Measurements from ENCODE around the gene JAZF1.

JAZF1 gene

GRCh38 chr7:28104811-28105210 lies 75.8 kb downstream of the JAZF1 start:
- Mint-ChIP-seq H3K27ac (no peak overlapping the region), H3K27me3 (no peaks in the 10 kb centered on the region), H3K36me3 (ENCODE audit: low read depth) (peaks cover 4% of the 10 kb centered on the region), H3K4me1 (ENCODE audit: low read depth) (peaks cover 31% of the 10 kb centered on the region), H3K9me3 (no peaks in the 10 kb centered on the region), H3K4me3 (no peak overlapping the region)

- H3K4me1 Mint-ChIP-seq (ENCODE audit: low read depth) = peaks cover 25% of the 10 kb centered on the region
- H3K27ac Mint-ChIP-seq = no peak overlapping the region
- no peak overlapping the region for H3K4me3 Mint-ChIP-seq
- peaks cover 4% of the 10 kb centered on the region for H3K36me3 Mint-ChIP-seq (ENCODE audit: low read depth)
- no peaks in the 10 kb centered on the region for H3K9me3 Mint-ChIP-seq
- H3K27me3 Mint-ChIP-seq = no peaks in the 10 kb centered on the region
These were observed 76.5 kb downstream of the JAZF1 start for GRCh38 chr7:28104041-28104541.

DNA sequence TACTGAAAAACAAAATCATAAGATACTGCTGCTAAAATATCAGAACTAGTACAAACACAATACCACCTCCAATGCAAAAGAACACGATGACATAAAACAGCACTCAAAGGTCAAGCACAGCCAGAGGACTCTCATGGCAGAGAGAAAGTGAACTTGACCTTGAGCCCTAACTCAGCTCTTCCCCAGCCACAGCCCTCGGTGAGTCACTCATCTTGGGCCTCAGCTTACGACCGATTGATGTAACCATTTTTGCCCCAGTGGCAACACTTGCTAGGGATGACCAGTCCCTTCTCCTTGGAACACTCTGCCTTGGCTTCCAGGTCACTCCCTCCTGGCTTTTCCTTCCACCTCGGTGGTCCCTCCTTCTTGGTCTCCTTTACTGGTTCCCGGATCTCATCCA lies 77.8 kb downstream of the JAZF1 start:
- Mint-ChIP-seq H3K27me3 (no peaks in the 10 kb centered on the region), H3K27ac (no peak overlapping the region), H3K9me3 (no peaks in the 10 kb centered on the region), H3K4me3 (no peak overlapping the region), H3K4me1 (ENCODE audit: low read depth) (peaks cover 23% of the 10 kb centered on the region), H3K36me3 (ENCODE audit: low read depth) (peaks cover 4% of the 10 kb centered on the region)

DNA sequence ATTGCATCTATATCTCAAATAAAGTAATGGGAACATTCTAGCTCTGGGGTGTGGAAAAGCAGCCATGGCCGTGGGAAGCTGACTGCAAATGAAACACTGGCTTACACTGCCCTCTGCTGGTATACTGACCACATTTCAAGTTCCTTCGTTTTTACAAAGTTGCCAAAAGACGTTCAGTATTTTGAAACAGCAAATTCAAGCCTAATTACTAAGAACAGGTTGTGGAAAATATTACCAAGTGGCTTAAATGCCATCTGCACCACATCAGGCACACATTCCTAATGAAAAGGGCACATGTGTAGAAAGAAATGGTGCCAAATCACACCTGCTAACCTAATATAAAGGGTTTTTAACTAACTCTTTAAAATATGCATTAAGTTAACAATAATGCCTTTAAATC lies 83.9 kb downstream of the JAZF1 start:
- no peaks in the 10 kb centered on the region for H3K9me3 Mint-ChIP-seq
- no peak overlapping the region for H3K27ac Mint-ChIP-seq
- peaks cover 34% of the 10 kb centered on the region for H3K4me1 Mint-ChIP-seq (ENCODE audit: low read depth)
- H3K27me3 Mint-ChIP-seq = no peaks in the 10 kb centered on the region
- peaks cover 7% of the 10 kb centered on the region for H3K36me3 Mint-ChIP-seq (ENCODE audit: low read depth)
- no peak overlapping the region for H3K4me3 Mint-ChIP-seq

DNA sequence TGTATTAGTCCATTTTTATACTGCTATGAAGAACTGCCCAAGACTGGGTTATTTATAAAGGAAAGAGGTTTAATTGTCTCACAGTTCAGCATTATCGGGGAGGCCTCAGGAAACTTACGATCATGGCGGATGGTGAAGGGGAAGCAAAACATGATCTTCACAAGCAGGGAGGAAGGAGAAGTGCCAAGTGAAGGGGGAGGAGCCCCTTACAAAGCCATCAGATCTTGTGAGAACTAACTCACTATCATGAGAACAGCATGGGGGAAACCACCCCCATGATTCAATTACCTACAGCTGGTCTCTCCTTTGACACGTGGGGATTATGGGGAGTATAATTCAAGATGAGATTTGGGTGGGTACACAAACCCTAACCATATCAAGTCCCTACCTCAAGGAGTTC lies 85.4 kb downstream of the JAZF1 start:
- Mint-ChIP-seq H3K36me3 (ENCODE audit: low read depth) (peaks cover 7% of the 10 kb centered on the region), H3K27ac (no peak overlapping the region), H3K4me1 (ENCODE audit: low read depth) (peaks cover 38% of the 10 kb centered on the region), H3K9me3 (no peaks in the 10 kb centered on the region), H3K4me3 (no peak overlapping the region), H3K27me3 (no peaks in the 10 kb centered on the region)

- Mint-ChIP-seq H3K27me3 (no peaks in the 10 kb centered on the region), H3K9me3 (no peaks in the 10 kb centered on the region), H3K4me3 (no peak overlapping the region), H3K27ac (no peak overlapping the region), H3K4me1 (ENCODE audit: low read depth) (peaks cover 53% of the 10 kb centered on the region), H3K36me3 (ENCODE audit: low read depth) (peaks cover 7% of the 10 kb centered on the region)
These were observed 86.9 kb downstream of the JAZF1 start for GRCh38 chr7:28093623-28094232.

GRCh38 chr7:28091190-28091589 lies 89.4 kb downstream of the JAZF1 start:
- Mint-ChIP-seq H3K27ac (no peak overlapping the region), H3K4me1 (ENCODE audit: low read depth) (peaks cover 39% of the 10 kb centered on the region), H3K9me3 (no peaks in the 10 kb centered on the region), H3K4me3 (no peak overlapping the region), H3K27me3 (no peaks in the 10 kb centered on the region), H3K36me3 (ENCODE audit: low read depth) (peaks cover 7% of the 10 kb centered on the region)

GRCh38 chr7:28088901-28089714 lies 91.5 kb downstream of the JAZF1 start:
- Mint-ChIP-seq H3K27me3 (no peaks in the 10 kb centered on the region), H3K27ac (no peak overlapping the region), H3K4me1 (ENCODE audit: low read depth) (peaks cover 34% of the 10 kb centered on the region)

DNA sequence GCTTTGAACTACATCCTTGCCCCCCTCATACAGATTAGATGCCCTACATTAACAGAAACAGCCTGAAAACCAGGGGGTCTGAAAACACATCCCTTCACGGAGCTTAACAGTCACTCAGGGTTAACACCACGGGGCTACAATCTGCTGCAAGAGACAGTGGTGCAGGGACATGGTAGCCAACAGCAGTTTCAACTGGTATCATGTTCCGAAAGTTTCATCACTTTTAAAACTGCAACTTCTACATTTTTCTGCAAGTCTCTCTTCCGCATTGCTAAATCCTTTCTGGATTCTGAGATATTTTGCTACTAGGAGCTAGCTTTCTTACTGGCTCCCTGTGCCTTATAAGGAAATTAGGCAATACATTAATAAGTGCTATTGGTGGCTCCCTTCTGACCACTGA lies 92.6 kb downstream of the JAZF1 start:
- H3K36me3 Mint-ChIP-seq (ENCODE audit: low read depth) = peaks cover under 1% of the 10 kb centered on the region
- H3K9me3 Mint-ChIP-seq = no peaks in the 10 kb centered on the region
- peaks cover 31% of the 10 kb centered on the region for H3K4me1 Mint-ChIP-seq (ENCODE audit: low read depth)
- no peak overlapping the region for H3K27ac Mint-ChIP-seq
- no peaks in the 10 kb centered on the region for H3K27me3 Mint-ChIP-seq
- no peak overlapping the region for H3K4me3 Mint-ChIP-seq

More at GRCh38 chr7:28088901-28089714, 91.5 kb downstream of the JAZF1 start:
- H3K4me3 Mint-ChIP-seq = no peak overlapping the region
- H3K36me3 Mint-ChIP-seq (ENCODE audit: low read depth) = peaks cover 7% of the 10 kb centered on the region
- H3K9me3 Mint-ChIP-seq = no peaks in the 10 kb centered on the region

DNA sequence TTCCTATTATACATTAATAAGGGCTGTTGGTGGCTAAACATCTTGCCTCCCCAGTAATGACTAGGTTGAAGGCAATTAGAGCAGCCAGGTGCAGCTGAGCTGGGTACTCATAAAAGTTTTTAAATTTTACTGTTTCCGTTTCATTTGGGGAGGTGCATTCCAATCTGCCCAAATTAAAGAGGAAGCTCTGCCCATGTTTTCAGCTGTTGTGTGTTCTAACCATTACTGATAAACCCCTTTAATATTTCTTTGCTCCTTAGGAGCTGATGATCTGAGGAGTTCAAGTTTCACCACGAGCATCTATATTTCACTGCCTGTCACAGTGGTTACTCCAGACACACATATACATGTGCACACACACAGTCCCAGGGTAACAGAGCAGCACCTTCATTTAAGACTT lies 94.4 kb downstream of the JAZF1 start:
- Mint-ChIP-seq H3K27me3 (no peaks in the 10 kb centered on the region), H3K27ac (no peak overlapping the region), H3K9me3 (no peaks in the 10 kb centered on the region), H3K4me1 (ENCODE audit: low read depth) (peaks cover 31% of the 10 kb centered on the region), H3K4me3 (no peak overlapping the region), H3K36me3 (ENCODE audit: low read depth) (no peaks in the 10 kb centered on the region)

DNA sequence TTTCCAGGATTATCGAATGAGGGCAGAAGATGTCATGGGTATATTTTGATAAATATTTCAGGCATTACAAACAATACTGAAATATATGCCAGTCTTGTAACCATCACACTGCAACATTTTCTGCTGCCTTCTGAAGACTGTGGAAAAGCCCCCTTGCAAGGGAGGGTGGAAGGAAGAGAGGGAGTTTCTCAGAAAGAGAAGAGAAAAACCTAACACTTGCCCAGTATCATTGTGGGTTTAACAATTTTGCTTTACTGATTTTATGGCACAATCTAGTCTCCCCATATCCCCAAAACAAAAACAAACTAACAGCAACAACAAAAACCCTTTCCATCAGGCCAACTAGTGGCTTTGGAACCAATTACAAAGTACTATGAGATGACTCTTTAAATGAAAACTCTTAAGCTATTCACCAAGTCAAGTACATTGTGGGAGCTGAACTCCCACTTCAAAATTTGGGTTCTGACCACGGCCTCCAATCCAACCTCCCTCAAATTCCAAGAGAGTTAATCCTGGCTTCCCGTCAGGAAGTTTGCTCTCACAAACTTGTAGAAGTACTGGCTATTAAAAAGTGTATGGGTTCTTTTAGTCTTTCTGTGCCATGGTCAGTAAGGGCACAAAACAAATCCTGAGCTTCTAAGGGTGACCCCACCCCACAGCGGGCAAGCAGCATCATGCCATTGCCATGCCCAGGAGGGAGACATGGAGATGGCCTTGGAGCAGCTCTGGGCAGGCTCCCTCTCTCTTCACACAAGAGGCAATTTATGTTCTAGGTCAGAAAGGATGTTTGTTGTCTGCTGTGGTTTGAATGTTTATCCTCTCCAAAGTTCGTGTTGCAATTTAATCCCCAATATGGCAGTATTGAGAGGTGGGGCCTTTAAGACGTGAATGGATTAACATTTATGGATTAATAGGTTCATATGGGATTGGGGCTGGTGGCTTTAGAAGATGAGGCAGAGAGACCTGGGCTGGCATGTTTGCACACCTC lies 96.3 kb downstream of the JAZF1 start:
- Mint-ChIP-seq H3K27ac (no peak overlapping the region), H3K27me3 (no peaks in the 10 kb centered on the region), H3K4me1 (ENCODE audit: low read depth) (peaks cover 18% of the 10 kb centered on the region), H3K9me3 (no peaks in the 10 kb centered on the region), H3K36me3 (ENCODE audit: low read depth) (no peaks in the 10 kb centered on the region), H3K4me3 (no peak overlapping the region)

GRCh38 chr7:28083164-28083997 lies 97.2 kb downstream of the JAZF1 start:
- peaks cover 10% of the 10 kb centered on the region for H3K4me1 Mint-ChIP-seq (ENCODE audit: low read depth)
- no peak overlapping the region for H3K27ac Mint-ChIP-seq
- H3K27me3 Mint-ChIP-seq = no peaks in the 10 kb centered on the region
- no peaks in the 10 kb centered on the region for H3K36me3 Mint-ChIP-seq (ENCODE audit: low read depth)
- H3K9me3 Mint-ChIP-seq = no peaks in the 10 kb centered on the region
- no peak overlapping the region for H3K4me3 Mint-ChIP-seq

DNA sequence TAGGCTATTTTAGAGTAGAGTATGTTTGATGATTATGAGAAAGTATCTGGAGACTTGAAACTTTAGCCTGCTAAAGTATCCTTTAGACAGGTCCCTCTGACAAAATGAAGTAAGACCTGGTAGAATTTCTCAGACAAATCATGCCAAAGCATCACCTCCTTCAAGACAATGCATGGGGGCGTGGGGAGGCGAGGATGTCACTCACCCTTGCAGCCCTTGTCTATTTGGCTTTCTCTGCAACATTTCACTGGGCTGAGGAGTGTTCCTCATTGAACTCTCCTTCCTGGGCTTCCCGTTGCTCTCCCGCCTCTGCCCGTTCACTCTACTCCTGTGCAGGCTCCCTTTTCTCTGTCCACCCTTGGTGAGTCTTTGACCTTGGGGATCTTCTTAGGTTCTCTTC lies 98.5 kb downstream of the JAZF1 start:
- H3K36me3 Mint-ChIP-seq (ENCODE audit: low read depth) = no peaks in the 10 kb centered on the region
- no peak overlapping the region for H3K27ac Mint-ChIP-seq
- H3K27me3 Mint-ChIP-seq = no peaks in the 10 kb centered on the region
- H3K4me3 Mint-ChIP-seq = no peak overlapping the region
- H3K4me1 Mint-ChIP-seq (ENCODE audit: low read depth) = peaks cover 10% of the 10 kb centered on the region
- no peaks in the 10 kb centered on the region for H3K9me3 Mint-ChIP-seq

GRCh38 chr7:28081016-28081415 lies 99.6 kb downstream of the JAZF1 start:
- Mint-ChIP-seq H3K27me3 (no peaks in the 10 kb centered on the region), H3K9me3 (no peaks in the 10 kb centered on the region), H3K36me3 (ENCODE audit: low read depth) (no peaks in the 10 kb centered on the region), H3K27ac (no peak overlapping the region), H3K4me3 (no peak overlapping the region), H3K4me1 (ENCODE audit: low read depth) (peaks cover 5% of the 10 kb centered on the region)

Measured in stimulated activated naive CD8-positive, alpha-beta T cell treated with anti-CD3 and anti-CD28 coated beads, Interleukin-15, Interleukin-2, amounts not matched to agents 100 ng/mL and 50 ng/mL, for 24 hours (primary cell).